Measurements from ENCODE around the gene CLTRN.
"Not testable (repeated sequence)": the region's sequence is repeated elsewhere in the genome, so short reads cannot be mapped to it uniquely, and the experiment has no call there.

CLTRN gene

DNA sequence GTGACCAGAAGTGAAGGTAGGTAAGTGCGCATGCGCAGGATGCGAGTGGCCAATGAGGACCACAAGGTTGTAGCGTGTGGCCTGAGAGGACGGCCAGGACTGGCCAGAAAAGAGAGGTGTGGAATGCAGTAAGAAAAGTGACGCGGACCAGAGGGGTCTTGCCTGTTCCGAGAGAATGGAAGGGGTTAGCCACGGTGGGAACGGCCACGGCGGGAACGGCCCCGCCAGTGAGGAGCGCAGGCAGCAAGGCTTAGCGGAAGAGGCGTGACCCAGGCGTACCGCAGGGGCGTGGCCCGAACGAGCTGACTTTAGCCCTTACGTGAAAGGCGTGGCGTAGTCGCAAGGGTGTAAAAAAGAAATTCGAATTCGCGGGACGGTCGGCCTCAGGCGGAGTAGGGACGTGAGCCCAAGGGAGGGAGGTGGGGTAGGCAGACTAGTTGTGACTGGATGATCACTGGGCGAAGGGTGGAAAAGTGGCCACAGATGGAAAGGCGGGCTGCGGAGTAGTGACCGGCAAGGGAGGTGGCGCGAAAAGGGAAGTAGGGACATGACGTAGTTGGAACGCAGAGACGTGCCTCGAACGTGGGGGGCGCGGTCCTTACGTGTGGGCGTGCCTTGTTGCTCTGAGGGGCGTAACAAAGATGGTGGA lies 10.4 kb upstream of the CLTRN start:
- H3K4me3 ChIP-seq (ENCODE audit: low read depth, low read length), result peak overlapping the region; percentile 82
- DNase-seq (ENCODE audit: low read depth), result peak; percentile 81
- TF ChIP-seq, protein P1, sequence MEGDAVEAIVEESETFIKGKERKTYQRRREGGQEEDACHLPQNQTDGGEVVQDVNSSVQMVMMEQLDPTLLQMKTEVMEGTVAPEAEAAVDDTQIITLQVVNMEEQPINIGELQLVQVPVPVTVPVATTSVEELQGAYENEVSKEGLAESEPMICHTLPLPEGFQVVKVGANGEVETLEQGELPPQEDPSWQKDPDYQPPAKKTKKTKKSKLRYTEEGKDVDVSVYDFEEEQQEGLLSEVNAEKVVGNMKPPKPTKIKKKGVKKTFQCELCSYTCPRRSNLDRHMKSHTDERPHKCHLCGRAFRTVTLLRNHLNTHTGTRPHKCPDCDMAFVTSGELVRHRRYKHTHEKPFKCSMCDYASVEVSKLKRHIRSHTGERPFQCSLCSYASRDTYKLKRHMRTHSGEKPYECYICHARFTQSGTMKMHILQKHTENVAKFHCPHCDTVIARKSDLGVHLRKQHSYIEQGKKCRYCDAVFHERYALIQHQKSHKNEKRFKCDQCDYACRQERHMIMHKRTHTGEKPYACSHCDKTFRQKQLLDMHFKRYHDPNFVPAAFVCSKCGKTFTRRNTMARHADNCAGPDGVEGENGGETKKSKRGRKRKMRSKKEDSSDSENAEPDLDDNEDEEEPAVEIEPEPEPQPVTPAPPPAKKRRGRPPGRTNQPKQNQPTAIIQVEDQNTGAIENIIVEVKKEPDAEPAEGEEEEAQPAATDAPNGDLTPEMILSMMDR (IDR thresholded peaks at IDR 0.05; ENCODE audit: low read depth, low read length, missing control alignments), result no peak

DNA sequence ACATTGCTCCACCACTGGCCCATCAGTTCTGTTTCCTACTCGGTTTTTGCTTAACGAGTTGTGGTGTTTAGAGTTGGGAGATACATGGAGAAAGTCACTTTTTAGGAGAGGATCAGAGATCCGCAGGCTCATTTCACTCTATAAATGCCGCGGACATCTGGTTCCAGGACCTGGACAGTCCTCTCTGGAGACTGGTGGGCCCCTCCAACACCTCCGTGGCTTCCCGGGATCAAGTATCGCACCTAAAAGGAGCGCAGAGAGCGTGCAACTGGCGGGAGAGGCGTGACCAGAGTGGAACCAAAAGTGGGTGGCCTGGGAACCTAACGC lies 9.9 kb upstream of the CLTRN start:
- TF ChIP-seq, protein P1 (IDR thresholded peaks at IDR 0.05; ENCODE audit: low read depth, low read length, missing control alignments), result no peak
- peak overlapping the region; percentile 82 for H3K4me3 ChIP-seq (ENCODE audit: low read depth, low read length)
- DNase-seq (ENCODE audit: low read depth), result no peak

- peak overlapping the region; percentile 82 for H3K4me3 ChIP-seq (ENCODE audit: low read depth, low read length)
- DNase-seq (ENCODE audit: low read depth), result no peak
- TF ChIP-seq, protein P1 (IDR thresholded peaks at IDR 0.05; ENCODE audit: low read depth, low read length, missing control alignments), result no peak
These were observed 9.4 kb upstream of the CLTRN start for GRCh38 chrX:15673970-15674369.

GRCh38 chrX:15672881-15673280 lies 8.3 kb upstream of the CLTRN start:
- no peak overlapping the region for H3K4me3 ChIP-seq (ENCODE audit: low read depth, low read length)
- no peak for DNase-seq (ENCODE audit: low read depth)
- TF ChIP-seq, protein P1 (IDR thresholded peaks at IDR 0.05; ENCODE audit: low read depth, low read length, missing control alignments), result no peak

DNA sequence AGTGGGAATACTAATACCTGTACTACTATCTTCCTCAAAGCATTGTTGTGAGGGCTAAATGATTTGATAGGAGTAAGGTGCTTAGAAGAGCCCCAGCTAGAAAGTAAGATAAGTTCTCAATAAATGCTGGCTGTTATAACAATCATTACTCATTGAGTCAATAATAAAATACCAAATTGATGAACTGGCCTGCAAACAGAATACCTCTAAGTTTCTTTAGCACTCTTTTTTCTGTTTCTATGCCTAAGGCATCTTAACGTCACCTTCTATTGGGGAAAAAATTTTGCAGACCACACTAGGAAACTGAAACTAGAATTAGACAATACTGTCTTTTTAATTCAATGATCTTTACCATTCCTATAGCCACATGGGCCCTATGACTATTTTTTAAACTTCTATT lies 1.2 kb downstream of the CLTRN start:
- TF ChIP-seq, protein P1 (IDR thresholded peaks at IDR 0.05; ENCODE audit: low read depth, low read length, missing control alignments), result no peak
- no peak for DNase-seq (ENCODE audit: low read depth)
- no peak overlapping the region for H3K4me3 ChIP-seq (ENCODE audit: low read depth, low read length)

GRCh38 chrX:15654804-15655203 lies 9.8 kb downstream of the CLTRN start:
- not testable (repeated sequence) for DNase-seq (ENCODE audit: low read depth); H3K4me3 ChIP-seq (ENCODE audit: low read depth, low read length)

GRCh38 chrX:15653961-15654360 lies 10.6 kb downstream of the CLTRN start:
- DNase-seq (ENCODE audit: low read depth), result no peak
- TF ChIP-seq, protein P1 (IDR thresholded peaks at IDR 0.05; ENCODE audit: low read depth, low read length, missing control alignments), result no peak
- H3K4me3 ChIP-seq (ENCODE audit: low read depth, low read length), result no peak overlapping the region

DNA sequence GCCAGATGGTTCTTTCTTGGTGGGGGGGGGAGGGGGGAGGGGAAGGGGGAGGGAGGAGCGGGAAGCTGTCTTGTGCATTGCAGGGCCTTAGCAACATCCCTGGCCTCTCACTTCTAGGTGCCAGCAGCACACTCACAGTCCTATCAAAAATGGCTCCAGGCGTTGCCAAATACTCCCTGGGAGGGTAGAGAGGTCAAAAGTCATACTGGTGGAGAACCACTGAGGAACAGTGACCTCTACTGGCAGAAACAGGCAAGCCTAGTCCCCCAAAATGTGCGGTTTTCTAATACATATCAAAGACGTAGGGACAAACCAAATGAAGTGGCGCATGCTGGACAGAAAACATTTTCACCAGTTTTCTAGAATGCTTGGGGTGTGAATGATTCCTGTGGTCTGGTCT lies 17.1 kb downstream of the CLTRN start:
- not testable (repeated sequence) for H3K4me3 ChIP-seq (ENCODE audit: low read depth, low read length); DNase-seq (ENCODE audit: low read depth)

Data from GM12864 (cell line).